ENCODE results near the gene OSBP.

- TF ChIP-seq L3MBTL2 (conservative IDR thresholded peaks at IDR 0.05) (no peak), TARDBP (IDR thresholded peaks at IDR 0.05) (no peak), FOXA1 (IDR thresholded peaks at IDR 0.05) (no peak), ZNF384 (IDR thresholded peaks at IDR 0.05) (no peak), SP1 (IDR thresholded peaks at IDR 0.05) (no peak), ELF4 (IDR thresholded peaks at IDR 0.05) (no peak), SUZ12 (IDR thresholded peaks at IDR 0.05) (no peak), FOXK2 (IDR thresholded peaks at IDR 0.05) (no peak)
Observed at GRCh38 chr11:59607703-59608454, 7.7 kb downstream of the OSBP start.
